Dendritic cell treated with granulocyte-macrophage colony-stimulating factor and Interleukin-4, amounts not matched to agents 40 ng/mL and 50 ng/mL, for 4 days (primary cell): ENCODE results near the gene NDUFB2.
A peak's percentile ranks its signal among the peaks of the same experiment; 100 is the strongest.
"Not testable (repeated sequence)": the region's sequence is repeated elsewhere in the genome, so short reads cannot be mapped to it uniquely, and the experiment has no call there.

Experiments
- H3K27ac Mint-ChIP-seq: one replicate; pipeline ENCODE4 v1.8.0; 2022; ENCODE audit warnings: mild to moderate bottlenecking, mixed read lengths
- H3K27me3 Mint-ChIP-seq: one replicate; pipeline ENCODE4 v1.8.0; 2022; ENCODE audit warnings: mild to moderate bottlenecking, mixed read lengths
- H3K36me3 Mint-ChIP-seq: one replicate; pipeline ENCODE4 v1.8.0; 2022; ENCODE audit warnings: low read depth, mixed read lengths
- H3K4me1 Mint-ChIP-seq: one replicate; pipeline ENCODE4 v1.8.0; 2022; ENCODE audit warnings: low read depth, mixed read lengths
- H3K4me3 Mint-ChIP-seq: one replicate; pipeline ENCODE4 v1.8.0; 2022; ENCODE audit warnings: mild to moderate bottlenecking, moderate library complexity, mixed read lengths
- H3K9me3 Mint-ChIP-seq: one replicate; pipeline ENCODE4 v1.8.0; 2022; ENCODE audit warnings: mixed read lengths
- intact Hi-C: fragments of 100-400 bp; cut with micrococcal nuclease; formaldehyde crosslinking; loops from one replicate; pipeline ENCODE4 v1.15.0; 2022

NDUFB2 gene

DNA sequence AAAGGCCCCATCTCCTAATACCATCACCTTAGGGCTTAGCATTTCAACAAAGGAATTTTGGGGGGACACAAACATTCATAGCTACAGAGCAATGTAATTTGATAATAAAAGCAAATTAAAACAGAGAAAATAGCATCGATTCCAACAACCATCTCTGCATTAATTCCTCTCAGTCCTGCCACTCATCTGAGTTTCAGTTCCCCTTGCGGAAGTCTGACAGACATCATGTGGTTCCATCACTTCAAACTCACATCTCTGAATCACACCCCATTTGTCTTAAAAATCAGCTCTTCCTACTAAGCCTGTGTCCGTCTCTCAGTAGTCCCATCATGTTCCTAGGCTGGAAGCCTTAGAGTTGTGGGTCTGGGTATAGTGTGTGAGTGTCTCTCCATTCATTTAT, 20.2 kb upstream of the NDUFB2 start:
- Mint-ChIP-seq H3K4me3 (no peak overlapping the region), H3K27me3 (no peaks in the 10 kb centered on the region), H3K36me3 (peaks cover 48% of the 10 kb centered on the region), H3K4me1 (peaks cover 56% of the 10 kb centered on the region), H3K27ac (peak overlapping the region; percentile 57), H3K9me3 (no peaks in the 10 kb centered on the region)
- intact Hi-C loops, result loop anchor here (2.0 kb wide), 1 partner anchor 20 kb away; the partner anchor contains the start of gene NDUFB2

DNA sequence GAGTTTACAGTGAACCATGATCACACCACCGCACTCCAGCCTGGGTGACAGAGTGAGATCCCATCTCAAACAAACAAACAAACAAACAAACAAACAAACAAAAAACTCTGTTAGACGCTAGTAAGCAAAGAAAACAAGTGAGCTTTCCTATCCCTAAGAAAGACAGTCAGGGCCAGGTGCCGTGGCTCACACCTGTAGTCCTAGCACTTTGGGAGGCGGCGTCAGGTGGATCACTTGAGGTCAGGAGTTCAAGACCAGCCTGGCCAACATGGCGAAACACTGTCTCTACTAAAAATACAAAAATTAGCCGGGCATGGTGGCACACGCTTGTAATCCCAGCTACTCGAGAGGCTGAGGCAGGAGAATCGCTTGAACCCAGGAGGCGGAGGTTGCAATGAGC, 19.6 kb upstream of the NDUFB2 start:
- Mint-ChIP-seq H3K27ac (peak overlapping the region; percentile 57), H3K4me1 (peaks cover 50% of the 10 kb centered on the region), H3K36me3 (peaks cover 54% of the 10 kb centered on the region)
- H3K4me3 Mint-ChIP-seq, H3K27me3 Mint-ChIP-seq, H3K9me3 Mint-ChIP-seq: not testable (repeated sequence)
- intact Hi-C loops, result loop anchor here (2.0 kb wide), 1 partner anchor 20 kb away; the partner anchor contains the start of gene NDUFB2

DNA sequence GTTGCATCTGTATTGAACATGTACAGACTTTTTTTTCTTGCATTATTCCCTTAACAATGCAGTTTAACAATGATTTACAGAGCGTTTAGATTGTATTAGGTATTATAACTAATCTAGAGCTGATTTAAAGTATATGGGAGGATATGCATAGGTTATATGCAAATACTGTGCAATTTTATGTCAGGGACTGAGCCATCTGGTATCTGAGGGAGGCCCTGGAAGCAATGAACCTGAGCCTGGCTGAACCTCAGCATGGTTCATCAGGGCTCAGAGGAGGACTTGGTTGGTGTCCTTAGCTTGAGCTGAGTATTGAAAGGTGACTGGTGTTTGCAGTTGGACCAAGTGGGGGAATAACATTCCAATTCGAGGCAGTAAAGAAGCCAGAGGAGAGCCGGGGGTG, 19.0 kb upstream of the NDUFB2 start:
- no peaks in the 10 kb centered on the region for H3K9me3 Mint-ChIP-seq
- no peak overlapping the region for H3K27ac Mint-ChIP-seq
- intact Hi-C loops, result loop anchor here (2.0 kb wide), 1 partner anchor 19 kb away; the partner anchor contains the start of gene NDUFB2
- no peaks in the 10 kb centered on the region for H3K27me3 Mint-ChIP-seq
- H3K4me3 Mint-ChIP-seq, result no peak overlapping the region
- peaks cover 46% of the 10 kb centered on the region for H3K4me1 Mint-ChIP-seq
- peaks cover 60% of the 10 kb centered on the region for H3K36me3 Mint-ChIP-seq

DNA sequence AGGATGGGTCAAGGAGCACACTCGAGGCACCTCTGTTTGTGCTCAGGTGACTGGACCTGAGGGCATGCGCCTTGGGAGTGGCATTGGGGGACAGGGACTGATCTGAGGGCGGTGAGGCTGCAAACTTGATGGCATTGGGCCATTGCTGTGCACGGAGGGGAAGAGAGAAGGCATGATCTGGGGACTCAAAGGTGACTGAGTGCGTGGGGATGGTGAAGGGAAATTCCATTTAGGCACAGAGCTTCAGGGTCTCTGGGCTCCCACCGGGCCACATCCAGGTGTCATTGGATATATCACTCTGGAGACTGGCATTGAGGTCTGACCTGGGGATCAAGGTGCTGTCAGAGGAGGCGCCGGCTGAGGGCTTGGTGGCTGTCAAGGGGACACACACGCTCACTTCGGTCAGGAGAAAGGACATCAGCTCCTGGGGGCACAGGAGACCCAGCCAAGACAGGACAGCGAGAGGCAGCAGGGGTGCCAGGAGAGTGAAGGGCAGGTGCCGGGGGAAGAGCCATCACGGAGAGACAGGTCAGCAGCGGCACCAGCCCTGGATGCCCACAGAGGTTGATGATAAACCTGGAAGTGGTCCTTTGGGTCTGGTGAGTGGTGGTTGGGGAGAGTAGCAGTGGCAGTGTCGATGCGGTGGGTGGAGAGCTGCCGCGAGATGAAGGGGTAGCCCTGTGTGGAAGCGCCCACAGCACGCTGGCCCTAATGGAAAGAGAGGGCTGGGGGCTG, 18.3 kb upstream of the NDUFB2 start:
- intact Hi-C loops, result no loop called here
- Mint-ChIP-seq H3K36me3 (peaks cover 65% of the 10 kb centered on the region), H3K4me1 (peaks cover 46% of the 10 kb centered on the region), H3K27ac (no peak overlapping the region), H3K4me3 (no peak overlapping the region), H3K27me3 (no peaks in the 10 kb centered on the region), H3K9me3 (no peaks in the 10 kb centered on the region)

DNA sequence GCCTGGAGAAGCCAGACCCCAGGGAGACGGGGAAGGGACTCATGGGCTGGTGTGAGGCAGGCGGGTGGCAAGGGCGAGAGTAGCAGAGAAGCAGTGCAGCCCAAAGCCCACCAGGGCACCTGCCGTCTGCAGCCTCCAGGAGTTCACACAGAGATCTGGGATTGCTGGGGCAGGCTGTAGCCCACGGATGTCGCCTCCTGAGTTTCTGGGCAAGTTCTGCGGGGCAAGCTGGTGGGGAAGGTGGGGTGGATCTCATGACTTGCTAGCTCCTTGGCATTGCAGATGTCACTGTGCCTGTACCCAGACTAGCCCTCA, 17.7 kb upstream of the NDUFB2 start:
- Mint-ChIP-seq H3K36me3 (peaks cover 70% of the 10 kb centered on the region), H3K4me3 (no peak overlapping the region), H3K4me1 (peaks cover 41% of the 10 kb centered on the region), H3K27me3 (no peaks in the 10 kb centered on the region), H3K27ac (no peak overlapping the region), H3K9me3 (no peaks in the 10 kb centered on the region)
- intact Hi-C loops, result no loop called here

DNA sequence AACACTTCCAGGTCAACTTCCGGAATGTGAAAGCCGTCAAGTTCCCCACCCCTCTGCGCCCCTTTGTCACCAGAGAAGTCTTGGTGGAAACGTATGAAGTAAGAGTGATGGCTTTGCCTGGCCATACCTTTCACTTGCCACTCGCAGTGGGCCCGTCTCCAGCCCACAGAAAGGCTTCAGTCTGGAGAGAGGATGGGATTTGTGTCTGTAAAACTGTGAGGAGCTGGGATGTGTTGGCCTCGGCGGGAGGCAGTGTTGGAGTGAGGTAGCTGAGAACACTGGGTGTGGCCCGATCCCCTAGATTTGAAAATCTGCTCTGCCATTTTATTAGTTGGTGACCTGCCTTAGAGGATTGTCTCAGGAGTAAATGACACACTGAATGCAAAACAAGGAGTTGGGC, 17.3 kb upstream of the NDUFB2 start:
- no peaks in the 10 kb centered on the region for H3K27me3 Mint-ChIP-seq
- H3K9me3 Mint-ChIP-seq, result no peaks in the 10 kb centered on the region
- intact Hi-C loops, result no loop called here
- H3K27ac Mint-ChIP-seq, result no peak overlapping the region
- H3K36me3 Mint-ChIP-seq, result peaks cover 74% of the 10 kb centered on the region
- peaks cover 37% of the 10 kb centered on the region for H3K4me1 Mint-ChIP-seq
- no peak overlapping the region for H3K4me3 Mint-ChIP-seq

DNA sequence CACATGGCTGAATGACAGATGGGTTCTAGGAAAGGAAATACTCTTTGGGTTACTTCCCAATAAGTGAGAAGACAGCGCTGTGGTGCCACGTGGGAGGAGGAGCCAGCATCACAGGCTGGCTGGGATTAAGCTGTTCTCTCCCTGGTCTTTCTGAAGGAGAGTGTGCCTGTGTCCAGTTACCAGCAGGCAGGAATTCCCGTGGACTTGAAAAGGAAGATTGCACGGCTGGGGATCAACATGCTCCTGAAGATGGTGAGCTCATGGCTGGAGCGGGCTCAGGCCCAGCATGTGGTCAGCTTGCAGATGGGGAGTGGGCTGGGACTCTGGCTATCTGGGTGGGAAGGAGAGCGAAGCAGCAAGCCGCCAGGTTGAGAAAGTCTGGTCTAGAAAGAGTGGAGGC, 15.6 kb upstream of the NDUFB2 start:
- no peaks in the 10 kb centered on the region for H3K9me3 Mint-ChIP-seq
- no peaks in the 10 kb centered on the region for H3K27me3 Mint-ChIP-seq
- intact Hi-C loops, result no loop called here
- peaks cover 91% of the 10 kb centered on the region for H3K36me3 Mint-ChIP-seq
- H3K27ac Mint-ChIP-seq, result no peak overlapping the region
- H3K4me1 Mint-ChIP-seq, result peaks cover 20% of the 10 kb centered on the region
- H3K4me3 Mint-ChIP-seq, result no peak overlapping the region

DNA sequence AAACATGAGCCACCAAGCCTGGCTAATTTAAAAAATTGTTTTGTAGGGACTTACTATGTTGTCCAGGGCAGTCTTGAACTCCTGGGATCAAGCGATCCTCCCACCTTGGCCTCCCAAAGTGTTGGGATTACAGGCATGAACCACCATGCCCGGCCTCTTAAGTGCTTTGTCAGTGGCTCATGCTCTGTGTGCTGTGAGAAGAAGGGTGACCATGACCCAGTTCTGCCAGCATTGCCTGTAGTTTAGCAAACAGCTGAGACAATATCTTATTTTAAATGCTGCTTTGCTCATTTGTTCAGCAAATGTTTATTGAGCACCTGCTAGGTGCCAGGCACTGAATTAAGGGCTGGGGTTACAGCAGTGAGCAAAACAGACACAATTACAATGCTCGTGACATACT, 14.7 kb upstream of the NDUFB2 start:
- Mint-ChIP-seq H3K27ac (no peak overlapping the region), H3K9me3 (no peaks in the 10 kb centered on the region), H3K27me3 (no peaks in the 10 kb centered on the region), H3K36me3 (peaks cover 95% of the 10 kb centered on the region), H3K4me1 (peaks cover 11% of the 10 kb centered on the region), H3K4me3 (no peak overlapping the region)
- intact Hi-C loops, result no loop called here

DNA sequence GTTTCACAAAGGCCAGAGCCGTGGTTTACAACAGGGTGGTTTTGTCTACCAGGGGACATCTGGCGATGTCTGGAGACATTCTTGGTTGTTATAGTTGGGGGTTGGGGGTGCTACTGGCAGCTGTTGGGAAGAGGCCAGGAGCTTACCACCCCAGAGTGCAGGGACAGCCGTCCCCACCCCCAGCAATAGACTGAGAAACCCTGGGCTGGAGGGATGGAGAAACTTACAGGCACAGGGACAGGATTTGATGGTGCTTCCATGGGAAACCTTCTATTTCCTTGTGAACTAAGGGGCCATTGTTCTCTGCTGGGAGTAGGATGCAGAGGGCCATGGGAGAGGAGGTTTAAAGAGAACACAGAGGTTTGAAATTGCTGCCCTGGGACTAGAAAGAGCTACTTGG, 12.9 kb upstream of the NDUFB2 start:
- H3K9me3 Mint-ChIP-seq, result no peaks in the 10 kb centered on the region
- no peaks in the 10 kb centered on the region for H3K4me1 Mint-ChIP-seq
- intact Hi-C loops, result no loop called here
- no peak overlapping the region for H3K4me3 Mint-ChIP-seq
- no peaks in the 10 kb centered on the region for H3K27me3 Mint-ChIP-seq
- peaks cover 98% of the 10 kb centered on the region for H3K36me3 Mint-ChIP-seq
- H3K27ac Mint-ChIP-seq, result no peak overlapping the region

DNA sequence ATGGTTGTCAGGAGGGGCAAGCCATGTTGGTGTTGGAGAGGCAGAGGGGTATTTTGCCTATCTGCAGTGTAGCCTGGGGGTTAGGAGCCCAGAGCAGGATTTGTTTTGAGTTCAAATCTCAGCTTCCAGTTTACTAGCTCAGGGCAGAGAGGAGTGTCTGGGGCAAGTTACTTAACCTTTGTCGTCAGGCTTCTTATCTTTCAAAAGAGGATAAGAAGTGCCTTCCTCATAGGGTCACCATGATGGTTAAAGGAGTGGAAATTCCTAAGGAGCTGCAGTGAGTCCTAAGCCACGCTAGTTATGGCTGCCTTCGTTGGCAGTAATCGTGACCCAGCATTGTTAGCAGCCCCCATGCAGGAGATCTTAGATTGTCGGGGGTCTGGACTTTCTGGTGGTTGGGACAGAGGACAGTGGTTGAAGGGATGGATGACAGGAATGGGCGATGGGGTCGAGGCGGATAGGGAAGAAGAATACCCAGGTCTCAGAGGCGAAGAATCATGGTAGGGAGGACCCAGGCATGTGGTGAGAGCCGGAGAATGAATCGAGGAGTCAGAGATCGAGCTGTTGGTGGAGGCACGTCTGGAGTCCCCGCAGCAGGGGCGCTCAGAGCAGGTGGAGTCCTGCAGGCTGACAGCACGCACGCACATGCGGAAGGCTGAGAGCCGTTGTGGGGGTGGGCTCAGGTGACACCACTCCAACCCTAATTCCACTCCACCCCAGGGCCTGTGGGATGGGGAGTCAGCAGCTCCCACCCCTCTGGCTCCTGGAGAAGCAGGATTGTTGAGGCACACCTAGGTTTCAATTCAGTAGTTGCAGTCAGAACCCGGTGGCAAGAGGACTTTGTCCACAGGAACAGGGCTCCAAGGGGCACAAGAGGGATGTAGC, 12.2 kb upstream of the NDUFB2 start:
- Mint-ChIP-seq H3K36me3 (peaks cover 98% of the 10 kb centered on the region), H3K27me3 (no peaks in the 10 kb centered on the region), H3K9me3 (no peaks in the 10 kb centered on the region), H3K27ac (no peak overlapping the region), H3K4me3 (no peak overlapping the region), H3K4me1 (no peaks in the 10 kb centered on the region)
- intact Hi-C loops, result no loop called here

DNA sequence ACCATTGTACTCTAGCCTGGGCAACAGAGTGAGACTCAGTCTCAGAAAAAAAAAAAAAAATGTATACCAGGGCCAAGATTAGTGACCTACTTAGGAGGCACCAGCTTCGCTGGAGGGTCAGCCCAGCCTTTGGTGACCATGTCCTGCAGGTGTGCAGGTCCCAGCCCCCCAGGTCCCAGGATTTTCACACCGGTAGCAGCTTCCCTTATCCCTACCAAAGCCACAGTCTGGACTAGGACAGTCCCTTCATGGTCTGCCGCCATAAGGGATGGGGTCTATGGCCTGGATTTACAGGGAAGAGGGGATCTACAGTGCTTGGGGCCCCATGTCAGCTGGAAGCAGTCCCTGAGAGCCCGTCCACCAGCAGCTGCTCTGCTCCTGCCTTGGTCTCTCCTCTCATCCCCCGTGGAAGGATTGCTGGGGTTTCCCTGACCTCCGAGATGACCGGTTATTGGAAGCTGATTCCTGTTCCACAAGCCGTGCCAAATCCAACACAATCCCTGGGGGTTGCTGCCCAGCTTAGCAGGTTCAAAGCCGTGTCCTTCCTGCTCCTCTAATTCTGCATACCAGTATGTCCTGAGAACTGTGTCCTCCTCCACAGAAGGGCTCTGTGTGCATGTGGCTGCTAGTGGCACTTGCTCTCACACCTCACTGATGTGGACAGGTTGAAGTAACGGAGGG, 11.0 kb upstream of the NDUFB2 start:
- no peaks in the 10 kb centered on the region for H3K27me3 Mint-ChIP-seq
- no peaks in the 10 kb centered on the region for H3K9me3 Mint-ChIP-seq
- H3K4me1 Mint-ChIP-seq, result no peaks in the 10 kb centered on the region
- H3K36me3 Mint-ChIP-seq, result peaks cover 98% of the 10 kb centered on the region
- H3K4me3 Mint-ChIP-seq, result no peak overlapping the region
- H3K27ac Mint-ChIP-seq, result no peak overlapping the region
- intact Hi-C loops, result no loop called here

DNA sequence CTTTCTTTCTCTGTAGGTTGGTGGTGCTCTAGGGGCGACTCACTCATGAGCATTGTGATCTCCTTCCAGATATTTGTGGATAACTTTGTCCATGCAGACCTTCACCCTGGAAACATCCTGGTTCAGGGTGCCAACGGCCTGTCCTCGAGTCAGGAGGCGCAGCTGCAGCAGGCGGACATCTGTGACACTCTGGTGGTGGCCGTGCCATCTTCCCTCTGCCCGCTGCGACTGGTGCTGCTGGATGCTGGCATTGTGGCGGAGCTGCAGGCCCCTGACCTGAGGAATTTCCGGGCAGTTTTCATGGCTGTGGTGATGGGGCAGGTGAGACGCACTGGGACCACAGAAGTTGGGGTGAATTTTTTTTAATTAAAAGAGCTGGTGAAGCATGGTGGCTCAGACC, 9.6 kb upstream of the NDUFB2 start:
- Mint-ChIP-seq H3K27me3 (no peaks in the 10 kb centered on the region), H3K4me1 (no peaks in the 10 kb centered on the region), H3K9me3 (no peaks in the 10 kb centered on the region), H3K4me3 (no peak overlapping the region), H3K27ac (no peak overlapping the region), H3K36me3 (peaks cover 98% of the 10 kb centered on the region)
- intact Hi-C loops, result no loop called here

DNA sequence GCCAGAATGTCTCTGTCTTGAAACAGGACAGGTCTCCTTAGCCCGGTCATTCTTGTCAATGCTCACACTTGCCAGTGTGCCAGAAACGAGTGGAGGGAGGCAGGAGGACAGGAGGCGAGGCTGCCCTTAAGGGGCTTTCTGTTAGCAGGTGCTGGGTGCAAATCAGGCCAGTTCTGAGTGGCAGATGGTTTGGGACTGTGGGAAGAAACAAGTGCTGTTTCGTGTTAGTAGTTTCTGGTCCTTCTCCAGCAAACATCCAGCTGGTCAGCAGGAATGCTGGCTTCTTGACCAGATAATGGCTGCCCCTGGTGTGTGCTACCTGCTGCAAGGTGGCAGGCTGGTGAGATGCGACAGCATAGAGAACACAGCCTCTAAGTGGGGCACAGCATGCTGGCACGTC, 8.2 kb upstream of the NDUFB2 start:
- intact Hi-C loops, result no loop called here
- H3K27me3 Mint-ChIP-seq, result no peaks in the 10 kb centered on the region
- peaks cover 95% of the 10 kb centered on the region for H3K36me3 Mint-ChIP-seq
- no peak overlapping the region for H3K27ac Mint-ChIP-seq
- H3K4me3 Mint-ChIP-seq, result no peak overlapping the region
- H3K4me1 Mint-ChIP-seq, result no peaks in the 10 kb centered on the region
- H3K9me3 Mint-ChIP-seq, result no peaks in the 10 kb centered on the region
